NCI-H345 treated with DMSO at 0.1 percent for 48 hours (cell line): ENCODE data around the gene NLGN3.

ENCODE experiments used
- DNase-seq: peaks from one replicate; lab custom pipeline; 2025; ENCODE audit not compliant: unreplicated experiment; lab: John Stamatoyannopoulos, UW

Gene NLGN3

DNA sequence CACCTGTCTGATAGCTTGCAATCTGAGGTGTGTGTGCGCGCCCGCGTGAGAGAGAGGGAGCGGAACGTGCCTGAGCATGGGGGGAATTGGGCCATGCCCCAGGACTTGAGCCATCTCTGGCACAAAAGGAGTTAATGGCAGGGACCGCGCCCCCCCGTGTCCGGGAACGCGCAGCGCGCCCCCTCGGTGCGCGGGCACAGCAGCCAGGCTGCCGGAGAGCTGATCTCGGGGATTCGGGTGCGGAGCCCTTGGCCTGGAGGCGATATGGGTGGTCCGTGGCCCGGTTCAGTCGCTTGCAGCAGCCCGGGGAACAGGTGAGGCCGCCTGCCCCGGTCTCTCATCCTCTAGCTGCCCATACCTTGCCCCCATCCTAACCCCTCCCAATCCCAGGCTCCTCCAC lies at the start of gene NLGN3:
NLGN3 (plus strand) TSS at position 191 of the 400 bp plus-strand sequence. CDS start 2,909 bp downstream, outside the sequence.
- no peak for DNase-seq

DNA sequence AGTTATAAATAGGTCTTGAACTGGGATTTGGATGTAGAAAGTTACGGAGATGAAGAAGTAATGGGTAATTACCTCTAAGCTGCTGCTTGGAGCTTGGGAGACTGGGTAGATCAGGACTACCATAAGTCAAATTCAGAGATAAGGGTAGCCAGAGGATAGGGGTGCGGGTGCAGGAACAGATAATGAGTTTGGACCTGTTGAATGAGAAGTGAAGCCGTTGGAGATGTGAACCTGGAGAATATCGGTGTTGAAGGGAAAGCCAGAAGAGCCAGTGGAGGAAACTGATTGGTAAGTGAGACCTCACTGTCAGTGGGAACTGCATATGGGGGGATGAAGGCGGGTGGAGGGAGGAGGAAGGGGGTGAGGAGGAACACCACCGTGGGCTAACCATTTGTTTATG lies 49.6 kb upstream of the NLGN3 start:
- DNase-seq: no peak

DNA sequence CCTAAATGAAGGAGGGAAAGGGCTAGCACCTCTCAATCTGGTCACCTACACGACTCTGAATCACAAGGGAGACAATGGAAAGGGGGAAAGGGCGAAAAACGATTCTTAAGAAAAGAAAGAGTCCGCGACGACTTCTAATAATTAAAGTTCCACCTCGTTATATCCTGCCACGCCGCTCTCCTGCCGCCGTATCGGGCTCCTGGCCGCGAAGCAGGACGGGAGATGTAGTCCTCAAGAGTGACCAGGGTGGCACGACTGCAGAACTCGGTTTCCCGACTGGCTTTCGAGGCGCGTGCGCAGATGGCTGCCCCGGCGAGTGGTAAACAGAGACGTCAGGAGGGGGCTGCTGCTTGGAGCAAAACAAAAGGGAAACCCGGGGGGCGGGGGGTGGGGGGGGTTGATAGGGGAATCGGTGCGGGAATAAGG lies 49.1 kb upstream of the NLGN3 start, which contains the start of gene FOXO4:
FOXO4 (plus strand) TSS at position 297 of the 426 bp plus-strand sequence. CDS start 678 bp downstream, outside the sequence.
- peak; percentile 66 for DNase-seq

DNA sequence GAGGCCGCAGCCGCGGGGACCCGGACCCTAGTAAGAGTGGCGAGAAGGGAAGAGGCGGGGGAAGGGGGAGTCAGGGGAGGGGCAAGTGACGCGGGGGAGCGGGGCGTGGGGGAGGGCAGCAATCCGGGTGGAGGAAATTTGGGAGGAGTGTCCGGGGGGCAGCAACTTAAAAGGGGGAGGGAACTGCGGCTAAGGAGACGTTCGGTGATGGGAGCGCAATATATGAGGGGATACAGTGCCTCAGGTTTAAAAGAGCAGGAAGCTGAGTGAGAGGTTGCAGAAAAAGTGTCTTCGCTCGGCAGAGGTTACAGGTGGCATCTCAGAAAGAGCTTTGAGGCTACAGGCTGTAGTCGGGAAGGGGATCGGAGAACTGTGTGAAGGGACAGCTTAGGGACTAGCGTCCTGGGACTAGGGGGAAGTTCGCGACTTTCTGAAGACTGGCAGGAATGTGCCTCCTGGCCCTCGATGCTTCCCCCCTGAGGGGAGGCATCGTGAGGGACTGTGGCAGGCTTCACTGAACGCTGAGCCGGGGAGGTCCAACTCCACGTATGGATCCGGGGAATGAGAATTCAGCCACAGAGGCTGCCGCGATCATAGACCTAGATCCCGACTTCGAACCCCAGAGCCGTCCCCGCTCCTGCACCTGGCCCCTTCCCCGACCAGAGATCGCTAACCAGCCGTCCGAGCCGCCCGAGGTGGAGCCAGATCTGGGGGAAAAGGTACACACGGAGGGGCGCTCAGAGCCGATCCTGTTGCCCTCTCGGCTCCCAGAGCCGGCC lies 48.5 kb upstream of the NLGN3 start:
- peak; percentile 28 for DNase-seq

DNA sequence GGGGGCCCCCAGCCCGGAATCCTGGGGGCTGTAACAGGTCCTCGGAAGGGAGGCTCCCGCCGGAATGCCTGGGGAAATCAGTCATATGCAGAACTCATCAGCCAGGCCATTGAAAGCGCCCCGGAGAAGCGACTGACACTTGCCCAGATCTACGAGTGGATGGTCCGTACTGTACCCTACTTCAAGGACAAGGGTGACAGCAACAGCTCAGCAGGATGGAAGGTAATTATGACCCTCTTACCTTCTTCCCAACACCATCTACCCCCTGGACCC lies 47.9 kb upstream of the NLGN3 start:
- DNase-seq: no peak

DNA sequence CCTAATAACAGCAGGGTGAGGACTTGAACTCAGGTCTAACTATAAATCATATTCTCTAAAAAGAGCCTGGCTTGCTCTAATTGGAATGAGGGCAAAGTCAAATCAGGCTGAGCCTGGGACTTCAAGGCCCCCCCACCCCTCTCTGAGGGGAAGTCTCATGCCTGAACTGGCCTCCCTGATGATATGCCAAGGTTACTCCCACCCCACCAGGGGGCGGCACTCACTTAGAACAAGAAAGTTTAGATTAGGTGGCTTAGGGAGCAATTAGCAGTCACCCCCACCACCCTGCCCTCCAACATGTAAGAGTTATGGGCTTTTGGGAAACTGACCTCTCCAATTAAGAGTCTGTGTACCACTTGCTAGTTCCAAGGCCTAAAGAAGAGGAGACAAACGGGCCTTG lies 46.3 kb upstream of the NLGN3 start:
- DNase-seq: no peak

DNA sequence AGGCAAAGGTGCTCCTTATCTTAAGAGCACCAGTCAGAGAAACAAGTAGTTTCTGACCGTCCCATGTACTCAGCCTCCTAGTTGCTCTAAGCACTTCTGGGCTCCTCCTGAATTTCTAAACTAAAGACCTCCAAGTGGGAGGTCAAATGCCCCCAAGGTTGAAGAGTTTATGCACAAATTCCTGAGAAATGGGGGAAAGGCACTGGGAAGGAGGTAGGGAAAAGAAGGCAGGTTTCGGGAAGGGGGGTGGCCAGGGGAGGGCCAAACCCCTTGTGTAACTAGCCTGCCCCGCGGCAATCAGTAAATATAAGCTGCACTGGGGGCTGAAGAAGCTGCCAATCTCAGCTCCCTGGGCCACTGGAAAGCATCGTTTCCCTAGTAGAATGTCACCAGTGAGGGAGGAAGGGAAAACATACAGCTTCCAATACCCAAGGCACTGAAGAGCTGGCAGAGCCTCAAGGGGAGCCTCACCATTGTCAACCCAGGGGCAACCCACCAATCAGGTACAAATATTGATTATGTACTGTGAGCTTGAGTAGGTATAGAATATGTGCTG lies 45.6 kb upstream of the NLGN3 start:
- DNase-seq: no peak

DNA sequence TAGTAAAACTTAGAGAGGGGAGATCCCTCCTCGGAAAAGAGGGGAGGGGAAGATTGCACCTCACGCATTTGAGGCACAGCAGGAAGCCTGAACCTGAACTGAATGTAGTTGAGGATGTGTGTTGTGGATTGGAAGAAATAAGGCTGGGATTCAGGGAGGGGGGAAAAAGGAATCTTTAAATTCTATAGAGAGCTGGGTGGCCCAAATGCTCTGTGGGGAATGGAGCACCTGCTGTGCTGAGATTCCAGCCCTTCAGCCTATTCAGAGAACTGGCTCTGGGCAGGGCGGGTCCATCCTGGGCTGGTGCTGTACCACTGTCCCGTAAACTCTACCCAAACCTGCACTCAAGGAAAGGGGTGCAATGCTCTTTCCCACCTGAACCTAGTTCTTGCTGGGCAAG lies 44.9 kb upstream of the NLGN3 start:
- no peak for DNase-seq

DNA sequence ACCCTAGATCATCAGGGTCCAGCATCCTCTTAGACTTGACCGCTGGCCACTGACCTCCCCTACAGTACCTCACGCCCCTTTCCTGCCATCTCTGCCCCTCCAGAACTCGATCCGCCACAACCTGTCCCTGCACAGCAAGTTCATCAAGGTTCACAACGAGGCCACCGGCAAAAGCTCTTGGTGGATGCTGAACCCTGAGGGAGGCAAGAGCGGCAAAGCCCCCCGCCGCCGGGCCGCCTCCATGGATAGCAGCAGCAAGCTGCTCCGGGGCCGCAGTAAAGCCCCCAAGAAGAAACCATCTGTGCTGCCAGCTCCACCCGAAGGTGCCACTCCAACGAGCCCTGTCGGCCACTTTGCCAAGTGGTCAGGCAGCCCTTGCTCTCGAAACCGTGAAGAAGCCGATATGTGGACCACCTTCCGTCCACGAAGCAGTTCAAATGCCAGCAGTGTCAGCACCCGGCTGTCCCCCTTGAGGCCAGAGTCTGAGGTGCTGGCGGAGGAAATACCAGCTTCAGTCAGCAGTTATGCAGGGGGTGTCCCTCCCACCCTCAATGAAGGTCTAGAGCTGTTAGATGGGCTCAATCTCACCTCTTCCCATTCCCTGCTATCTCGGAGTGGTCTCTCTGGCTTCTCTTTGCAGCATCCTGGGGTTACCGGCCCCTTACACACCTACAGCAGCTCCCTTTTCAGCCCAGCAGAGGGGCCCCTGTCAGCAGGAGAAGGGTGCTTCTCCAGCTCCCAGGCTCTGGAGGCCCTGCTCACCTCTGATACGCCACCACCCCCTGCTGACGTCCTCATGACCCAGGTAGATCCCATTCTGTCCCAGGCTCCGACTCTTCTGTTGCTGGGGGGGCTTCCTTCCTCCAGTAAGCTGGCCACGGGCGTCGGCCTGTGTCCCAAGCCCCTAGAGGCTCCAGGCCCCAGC lies 43.8 kb upstream of the NLGN3 start:
- no peak for DNase-seq

DNA sequence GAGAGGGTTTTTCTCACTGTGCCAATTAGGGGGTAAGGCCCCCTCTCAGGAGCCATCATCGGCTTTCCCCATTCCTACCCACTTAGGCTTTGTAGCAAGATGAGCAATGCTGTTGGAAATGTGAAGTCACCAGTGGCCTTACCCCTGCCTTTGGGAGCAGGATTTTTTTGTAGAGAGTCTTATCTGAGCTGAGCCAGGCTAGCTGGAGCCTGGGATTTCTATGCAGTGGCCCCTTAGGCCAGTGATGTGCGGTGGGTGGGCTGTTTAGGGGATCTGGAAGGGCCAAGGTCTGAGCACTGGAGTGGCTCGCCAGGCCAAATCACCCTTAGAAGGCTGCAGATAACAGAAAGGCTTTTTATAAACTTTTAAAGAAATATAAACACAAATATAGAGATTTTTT lies 42.3 kb upstream of the NLGN3 start:
- DNase-seq: no peak

DNA sequence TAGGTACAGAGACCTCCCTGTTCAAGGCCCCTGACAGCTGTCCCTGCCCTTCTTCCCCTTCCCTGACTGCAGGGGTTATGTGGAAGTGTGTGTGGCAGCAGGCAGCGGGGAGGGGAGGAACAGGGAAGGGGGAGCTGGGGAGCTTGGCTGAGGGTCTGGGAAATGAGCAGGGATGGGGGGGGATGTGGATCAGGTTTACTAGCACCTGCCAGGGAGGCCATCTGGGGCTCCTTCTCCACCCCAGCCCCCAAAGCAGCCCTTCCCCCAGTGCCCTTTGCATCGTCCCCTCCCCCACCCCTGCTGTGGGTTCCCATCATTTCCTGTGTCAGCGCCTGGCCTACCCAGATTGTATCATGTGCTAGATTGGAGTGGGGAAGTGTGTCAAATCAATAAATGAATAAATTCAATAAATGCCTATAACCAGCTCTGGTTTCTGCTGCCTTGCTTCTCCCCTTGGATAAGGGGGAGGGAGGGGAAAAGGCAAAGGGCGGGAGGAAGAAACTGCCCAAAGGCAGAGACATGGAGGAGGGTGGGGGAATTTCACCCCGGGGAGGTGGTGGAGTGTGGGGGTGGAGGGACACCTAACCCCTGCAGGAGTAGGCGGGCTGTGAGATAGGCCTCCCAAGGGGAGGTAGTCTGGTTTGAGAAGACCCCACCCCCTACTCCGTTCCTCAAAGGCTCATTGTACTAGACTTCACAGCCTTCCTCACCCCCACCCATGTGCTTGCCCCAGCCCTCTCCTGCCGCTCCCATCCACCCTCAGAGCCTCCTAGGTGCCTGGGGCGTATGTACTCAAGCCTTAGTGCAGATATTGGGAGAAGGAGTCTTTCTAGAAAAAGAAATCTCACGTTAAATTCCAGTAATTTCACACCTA lies 41.3 kb upstream of the NLGN3 start:
- DNase-seq: no peak

DNA sequence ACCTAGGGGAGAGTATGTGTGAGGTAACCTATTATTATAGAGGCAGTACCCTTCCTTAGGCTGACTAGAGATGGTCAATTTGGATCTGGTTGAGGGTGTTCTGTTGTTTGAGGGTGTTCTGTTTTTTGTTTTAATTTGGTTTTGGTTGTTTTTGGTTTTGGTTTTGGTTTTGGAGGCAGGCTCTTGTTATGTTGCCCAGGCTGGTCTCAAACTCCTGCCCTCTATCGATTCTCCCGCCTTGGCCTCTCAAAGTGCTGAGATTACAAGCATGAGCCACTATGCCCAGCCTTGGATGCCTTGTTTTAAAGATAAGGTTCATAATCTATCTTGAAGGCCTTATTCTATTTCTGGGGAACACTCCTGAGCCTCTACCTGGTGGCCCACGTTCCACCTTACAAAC lies 39.0 kb upstream of the NLGN3 start:
- DNase-seq: no peak

DNA sequence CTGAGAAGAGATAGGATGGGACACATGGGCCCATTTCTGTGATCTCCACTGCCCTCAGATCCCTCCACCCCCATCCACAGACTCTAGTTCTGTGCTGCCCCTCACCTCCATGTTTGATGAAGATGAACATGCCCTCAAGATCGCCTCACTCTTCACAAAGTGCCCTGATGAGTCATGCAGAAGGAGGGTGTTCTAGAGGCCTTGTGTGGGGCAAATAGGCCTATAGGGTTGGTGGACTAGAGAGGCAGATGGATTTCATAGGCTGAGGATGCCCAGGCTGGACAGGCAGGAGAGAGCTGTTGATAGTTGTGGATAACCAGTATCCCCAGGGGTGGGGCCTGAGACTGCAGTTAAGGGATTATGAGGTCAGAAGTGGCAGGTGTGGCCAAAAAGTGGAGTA lies 38.2 kb upstream of the NLGN3 start, which contains the start of gene CXorf65:
CXorf65 (minus strand) TSS at position 314 of the 400 bp plus-strand sequence; CDS start at position 130, 184 bp downstream.
- no peak for DNase-seq

DNA sequence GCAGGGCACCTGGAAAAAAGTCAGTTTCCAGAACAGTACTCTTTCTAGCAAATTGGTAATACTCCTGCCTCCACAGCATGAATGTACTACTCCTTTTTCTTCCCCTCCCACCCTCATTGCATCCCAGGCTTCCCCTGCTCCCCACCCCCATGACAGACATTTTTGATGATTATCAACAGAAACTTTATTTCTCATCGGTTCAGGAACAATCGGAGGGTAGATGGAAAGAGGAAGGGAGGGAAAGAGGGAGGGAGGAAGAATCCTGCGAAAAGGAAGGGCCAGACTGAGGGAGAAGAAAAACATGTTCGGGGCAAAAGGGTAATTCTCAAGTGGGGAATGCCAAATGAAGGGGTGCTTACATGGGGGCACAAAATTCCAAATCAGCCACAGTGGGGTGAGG lies 37.4 kb upstream of the NLGN3 start:
- DNase-seq: no peak

DNA sequence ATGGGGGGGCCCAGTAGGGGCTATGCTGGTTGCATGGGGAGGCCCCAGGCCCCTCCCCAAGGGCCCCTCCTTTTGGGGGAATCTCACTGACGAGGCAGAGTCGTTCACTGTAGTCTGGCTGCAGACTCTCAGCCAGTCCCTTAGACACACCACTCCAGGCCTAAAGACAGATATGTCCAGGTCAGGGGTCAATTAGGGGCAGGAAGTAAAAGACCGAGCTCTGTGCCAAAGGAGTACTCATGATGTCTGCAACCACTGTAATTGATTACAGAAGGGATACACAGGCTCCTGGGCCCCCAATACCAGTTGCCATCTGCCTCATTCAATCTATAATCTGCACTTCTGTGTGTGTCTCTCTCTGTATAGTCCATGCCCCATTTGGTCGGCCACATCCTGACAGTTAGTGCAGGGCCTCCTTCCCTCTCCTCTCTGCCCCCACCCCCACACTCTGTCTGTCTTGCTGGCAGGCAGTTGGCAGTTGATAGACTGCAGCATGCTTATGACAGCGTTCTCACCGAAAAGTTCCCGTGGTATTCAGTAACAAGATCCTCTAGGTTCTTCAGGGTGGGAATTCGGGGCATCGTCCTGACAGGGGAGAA lies 36.8 kb upstream of the NLGN3 start:
- DNase-seq: no peak

DNA sequence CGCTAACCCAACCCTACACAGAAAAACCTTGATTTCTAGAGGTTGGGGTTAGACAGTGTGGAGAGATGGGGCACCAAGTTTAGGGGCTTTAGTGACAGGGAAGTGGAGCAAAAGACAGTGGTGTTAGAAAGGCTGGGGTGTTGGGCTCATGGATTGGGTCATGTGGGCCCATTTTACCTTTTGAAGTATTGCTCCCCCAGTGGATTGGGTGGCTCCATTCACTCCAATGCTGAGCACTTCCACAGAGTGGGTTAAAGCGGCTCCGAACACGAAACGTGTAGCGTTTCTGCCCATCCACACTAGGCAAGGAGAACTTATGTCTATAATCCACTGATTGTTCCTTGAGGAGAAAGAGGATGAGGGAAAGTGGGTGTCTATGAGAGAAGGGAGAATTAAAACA lies 35.6 kb upstream of the NLGN3 start:
- no peak for DNase-seq

DNA sequence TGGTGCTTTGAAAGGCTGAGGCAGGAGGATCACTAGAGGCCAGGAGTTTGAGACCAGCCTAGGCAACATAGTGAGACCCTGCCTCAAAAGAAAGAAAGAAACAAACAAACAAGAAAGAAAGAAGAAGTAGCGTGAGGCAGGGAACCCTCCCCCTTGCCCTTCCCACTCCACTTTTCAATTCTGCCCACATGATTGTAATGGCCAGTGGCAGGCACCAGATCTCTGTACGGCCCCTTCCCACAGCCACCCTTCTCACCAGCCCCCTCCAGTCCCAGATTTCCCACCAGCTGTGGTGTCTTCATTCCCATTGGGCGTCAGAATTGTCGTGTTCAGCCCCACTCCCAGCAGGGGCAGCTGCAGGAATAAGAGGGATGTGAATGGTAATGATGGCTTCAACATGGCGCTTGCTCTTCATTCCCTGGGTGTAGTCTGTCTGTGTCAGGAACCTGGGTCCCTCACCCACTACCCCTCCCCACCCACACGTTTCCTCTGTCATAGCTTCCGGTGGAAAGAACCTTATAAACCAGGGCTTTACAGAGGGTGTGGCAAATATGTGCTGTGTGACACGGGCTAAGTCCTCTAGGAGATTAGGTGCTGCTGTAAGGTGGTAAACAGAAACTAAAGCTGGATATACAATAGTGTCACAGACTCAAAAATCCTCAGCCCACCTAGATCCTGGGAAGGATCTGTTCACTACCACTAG lies 33.3 kb upstream of the NLGN3 start, which contains the start of gene IL2RG:
IL2RG (minus strand) TSS at position 437 of the 703 bp plus-strand sequence; CDS start at position 399, 38 bp downstream.
- DNase-seq: no peak

DNA sequence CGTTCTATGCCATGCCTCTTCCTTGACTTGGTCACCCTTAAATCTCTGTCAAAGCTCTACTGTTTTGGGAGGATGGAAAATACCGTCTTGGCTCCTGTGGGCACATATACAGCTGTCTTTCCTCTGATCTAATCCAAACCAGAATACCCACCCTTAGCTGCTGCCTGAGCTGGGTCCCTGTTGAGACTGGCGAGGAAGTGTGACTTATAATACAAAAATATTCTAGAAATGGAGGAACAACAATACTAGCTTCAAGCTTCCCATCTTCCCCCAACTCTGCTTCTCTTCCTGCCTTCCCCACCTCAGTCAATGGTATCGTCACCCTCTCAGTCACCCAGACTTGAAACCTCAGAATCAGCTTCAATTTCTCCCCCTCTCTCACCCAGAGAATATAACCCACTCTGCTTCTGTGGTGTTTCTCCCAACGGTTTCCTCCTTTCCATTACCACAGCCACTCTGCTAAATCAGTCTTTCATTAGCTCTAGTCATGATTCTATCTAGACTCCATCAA lies 32.7 kb upstream of the NLGN3 start:
- DNase-seq: no peak

DNA sequence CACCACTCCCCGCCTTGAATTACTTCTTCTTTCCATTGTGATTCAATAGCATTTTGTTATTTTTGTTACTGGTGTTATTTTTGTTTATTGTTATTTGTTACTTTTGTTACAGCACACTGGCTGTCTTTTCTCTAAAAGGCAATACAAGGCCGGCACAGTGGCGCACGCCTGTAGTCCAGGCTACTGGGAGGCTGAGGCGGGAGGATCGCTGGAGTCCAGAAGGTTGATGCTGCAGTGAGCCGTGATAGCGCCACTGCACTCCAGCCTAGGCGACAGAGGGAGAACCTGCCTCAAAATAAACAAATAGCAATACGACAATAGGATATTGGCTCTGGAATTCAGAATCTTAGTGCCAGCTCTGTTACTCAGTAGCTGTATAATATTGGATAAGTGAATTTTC lies 27.3 kb upstream of the NLGN3 start:
- DNase-seq: no peak
